ENCODE measurements around the gene MOSPD2.

Gene MOSPD2

GRCh38 chrX:14915596-14915995 lies 42.4 kb downstream of the MOSPD2 start:
- Histone ChIP-seq H2BK5ac (ENCODE audit: low read depth, low read length, poor library complexity, severe bottlenecking) (no peak overlapping the region), H4K8ac (ENCODE audit: low read length) (no peak overlapping the region), H3K79me1 (replicated peaks; ENCODE audit: low read length, poor library complexity, severe bottlenecking) (peaks cover 2% of the 10 kb centered on the region), H3K14ac (ENCODE audit: low read length in 2 of 2) (no peak overlapping the region), H2AK5ac (ENCODE audit: low read length, severe bottlenecking) (peak overlapping the region; percentile 81), H3K23ac (ENCODE audit: low read length in 2 of 2) (no peak overlapping the region), H3K27me3 (ENCODE audit: control insufficient read depth in 1 of 2, insufficient read depth in 1 of 2, low read length in 2 of 2) (no peaks in the 10 kb centered on the region), H2BK120ac (ENCODE audit: low read depth, low read length) (no peak overlapping the region), H2AFZ (ENCODE audit: low read depth, low read length) (no peak overlapping the region), H3K4me3 (ENCODE audit: insufficient read depth in 1 of 2, low read depth in 1 of 2, low read length in 2 of 2) (no peak overlapping the region), H3K36me3 (ENCODE audit: control insufficient read depth in 1 of 2, insufficient read depth in 2 of 2, low read depth in 1 of 2, low read length in 2 of 2) (peaks cover 0 to 58% of the 10 kb centered on the region in 2 experiments), H3K27ac (ENCODE audit: low read length, poor library complexity, severe bottlenecking) (peak overlapping the region; percentile 61), H3K4me2 (ENCODE audit: low read length, poor library complexity, severe bottlenecking) (no peak overlapping the region), H2BK12ac (ENCODE audit: low read length in 2 of 2) (no peak overlapping the region), H3K9me3 (ENCODE audit: control insufficient read depth, low read length) (no peaks in the 10 kb centered on the region), H3K4me1 (ENCODE audit: control insufficient read depth, insufficient read depth, low read depth, low read length) (peaks cover 2% of the 10 kb centered on the region), H3K9ac (ENCODE audit: low read length) (no peak overlapping the region), H3K4ac (ENCODE audit: low read depth in 1 of 2, low read length in 2 of 2) (no peak overlapping the region), H4K91ac (ENCODE audit: low read length) (no peak overlapping the region), H3K18ac (ENCODE audit: low read depth in 1 of 2, low read length in 2 of 2) (no peak overlapping the region), H2BK15ac (ENCODE audit: low read depth, poor library complexity, severe bottlenecking) (no peak overlapping the region)
- WGBS: 78% methylated on average over 1 of the region's 3 CpGs
- no peak for DNase-seq

GRCh38 chrX:14916017-14916674 lies 42.9 kb downstream of the MOSPD2 start:
- H3K18ac ChIP-seq (ENCODE audit: low read depth in 1 of 2, low read length in 2 of 2): peak overlapping the region in 1 of 2 experiments; percentile 24
- no peak overlapping the region for H4K91ac ChIP-seq (ENCODE audit: low read length)
- H3K4ac ChIP-seq (ENCODE audit: low read depth in 1 of 2, low read length in 2 of 2): no peak overlapping the region
- no peaks in the 10 kb centered on the region for H3K9me3 ChIP-seq (ENCODE audit: control insufficient read depth, low read length)
- no peak overlapping the region for H3K9ac ChIP-seq (ENCODE audit: low read length)
- no peak overlapping the region for H2AK5ac ChIP-seq (ENCODE audit: low read length, severe bottlenecking)
- peaks cover 2% of the 10 kb centered on the region for H3K4me1 ChIP-seq (ENCODE audit: control insufficient read depth, insufficient read depth, low read depth, low read length)
- no peak overlapping the region for H2AFZ ChIP-seq (ENCODE audit: low read depth, low read length)
- peak overlapping the region; percentile 32 for H3K27ac ChIP-seq (ENCODE audit: low read length, poor library complexity, severe bottlenecking)
- H2BK5ac ChIP-seq (ENCODE audit: low read depth, low read length, poor library complexity, severe bottlenecking): no peak overlapping the region
- H3K4me3 ChIP-seq (ENCODE audit: insufficient read depth in 1 of 2, low read depth in 1 of 2, low read length in 2 of 2): no peak overlapping the region
- H4K8ac ChIP-seq (ENCODE audit: low read length): no peak overlapping the region
- no peak overlapping the region for H2BK12ac ChIP-seq (ENCODE audit: low read length in 2 of 2)
- peak; percentile 22 for DNase-seq
- no peak overlapping the region for H3K14ac ChIP-seq (ENCODE audit: low read length in 2 of 2)
- H3K23ac ChIP-seq (ENCODE audit: low read length in 2 of 2): no peak overlapping the region
- no peak overlapping the region for H2BK15ac ChIP-seq (ENCODE audit: low read depth, poor library complexity, severe bottlenecking)
- H3K36me3 ChIP-seq (ENCODE audit: control insufficient read depth in 1 of 2, insufficient read depth in 2 of 2, low read depth in 1 of 2, low read length in 2 of 2): peaks cover 0 to 52% of the 10 kb centered on the region in 2 experiments
- no peaks in the 10 kb centered on the region for H3K27me3 ChIP-seq (ENCODE audit: control insufficient read depth in 1 of 2, insufficient read depth in 1 of 2, low read length in 2 of 2)
- H2BK120ac ChIP-seq (ENCODE audit: low read depth, low read length): no peak overlapping the region
- H3K4me2 ChIP-seq (ENCODE audit: low read length, poor library complexity, severe bottlenecking): no peak overlapping the region
- 0% methylated on average over 2 of the region's 3 CpGs for WGBS
- peaks cover 2% of the 10 kb centered on the region for H3K79me1 ChIP-seq (replicated peaks; ENCODE audit: low read length, poor library complexity, severe bottlenecking)

- H3K27me3 ChIP-seq (ENCODE audit: control insufficient read depth in 1 of 2, insufficient read depth in 1 of 2, low read length in 2 of 2): no peaks in the 10 kb centered on the region
- DNase-seq: no peak
- H2AFZ ChIP-seq (ENCODE audit: low read depth, low read length): no peak overlapping the region
- no peak overlapping the region for H3K4me3 ChIP-seq (ENCODE audit: insufficient read depth in 1 of 2, low read depth in 1 of 2, low read length in 2 of 2)
- no CpG with 5 or more reads among the region's 2 CpGs for WGBS
- no peak overlapping the region for H2AK5ac ChIP-seq (ENCODE audit: low read length, severe bottlenecking)
- H2BK5ac ChIP-seq (ENCODE audit: low read depth, low read length, poor library complexity, severe bottlenecking): no peak overlapping the region
- no peak overlapping the region for H3K18ac ChIP-seq (ENCODE audit: low read depth in 1 of 2, low read length in 2 of 2)
- H3K9me3 ChIP-seq (ENCODE audit: control insufficient read depth, low read length): no peaks in the 10 kb centered on the region
- peaks cover 0 to 36% of the 10 kb centered on the region in 2 experiments for H3K36me3 ChIP-seq (ENCODE audit: control insufficient read depth in 1 of 2, insufficient read depth in 2 of 2, low read depth in 1 of 2, low read length in 2 of 2)
- no peak overlapping the region for H3K4me2 ChIP-seq (ENCODE audit: low read length, poor library complexity, severe bottlenecking)
- H4K8ac ChIP-seq (ENCODE audit: low read length): no peak overlapping the region
- no peak overlapping the region for H3K9ac ChIP-seq (ENCODE audit: low read length)
- no peak overlapping the region for H4K91ac ChIP-seq (ENCODE audit: low read length)
- H3K14ac ChIP-seq (ENCODE audit: low read length in 2 of 2): no peak overlapping the region
- no peak overlapping the region for H2BK120ac ChIP-seq (ENCODE audit: low read depth, low read length)
- no peak overlapping the region for H3K23ac ChIP-seq (ENCODE audit: low read length in 2 of 2)
- H3K4me1 ChIP-seq (ENCODE audit: control insufficient read depth, insufficient read depth, low read depth, low read length): peaks cover 4% of the 10 kb centered on the region
- H3K27ac ChIP-seq (ENCODE audit: low read length, poor library complexity, severe bottlenecking): no peak overlapping the region
- H2BK12ac ChIP-seq (ENCODE audit: low read length in 2 of 2): no peak overlapping the region
- H3K79me1 ChIP-seq (replicated peaks; ENCODE audit: low read length, poor library complexity, severe bottlenecking): peaks cover 2% of the 10 kb centered on the region
- no peak overlapping the region for H3K4ac ChIP-seq (ENCODE audit: low read depth in 1 of 2, low read length in 2 of 2)
- H2BK15ac ChIP-seq (ENCODE audit: low read depth, poor library complexity, severe bottlenecking): no peak overlapping the region
Observed at GRCh38 chrX:14919407-14919806, 46.2 kb downstream of the MOSPD2 start.

- H2BK12ac ChIP-seq (ENCODE audit: low read length in 2 of 2): no peak overlapping the region
- no peak overlapping the region for H3K4me3 ChIP-seq (ENCODE audit: insufficient read depth in 1 of 2, low read depth in 1 of 2, low read length in 2 of 2)
- no peak overlapping the region for H3K9ac ChIP-seq (ENCODE audit: low read length)
- peaks cover 0 to 28% of the 10 kb centered on the region in 2 experiments for H3K36me3 ChIP-seq (ENCODE audit: control insufficient read depth in 1 of 2, insufficient read depth in 2 of 2, low read depth in 1 of 2, low read length in 2 of 2)
- no peak overlapping the region for H2AFZ ChIP-seq (ENCODE audit: low read depth, low read length)
- peak overlapping the region; percentile 43 for H3K27ac ChIP-seq (ENCODE audit: low read length, poor library complexity, severe bottlenecking)
- no peak overlapping the region for H2AK5ac ChIP-seq (ENCODE audit: low read length, severe bottlenecking)
- H3K79me1 ChIP-seq (replicated peaks; ENCODE audit: low read length, poor library complexity, severe bottlenecking): peaks cover 2% of the 10 kb centered on the region
- H4K91ac ChIP-seq (ENCODE audit: low read length): no peak overlapping the region
- DNase-seq: no peak
- no peak overlapping the region for H4K8ac ChIP-seq (ENCODE audit: low read length)
- no peak overlapping the region for H3K18ac ChIP-seq (ENCODE audit: low read depth in 1 of 2, low read length in 2 of 2)
- H3K4me1 ChIP-seq (ENCODE audit: control insufficient read depth, insufficient read depth, low read depth, low read length): peaks cover 4% of the 10 kb centered on the region
- H3K14ac ChIP-seq (ENCODE audit: low read length in 2 of 2): no peak overlapping the region
- H3K23ac ChIP-seq (ENCODE audit: low read length in 2 of 2): no peak overlapping the region
- H3K4me2 ChIP-seq (ENCODE audit: low read length, poor library complexity, severe bottlenecking): no peak overlapping the region
- WGBS: no CpG with 5 or more reads among the region's 2 CpGs
- no peak overlapping the region for H2BK120ac ChIP-seq (ENCODE audit: low read depth, low read length)
- H2BK15ac ChIP-seq (ENCODE audit: low read depth, poor library complexity, severe bottlenecking): no peak overlapping the region
- H3K27me3 ChIP-seq (ENCODE audit: control insufficient read depth in 1 of 2, insufficient read depth in 1 of 2, low read length in 2 of 2): no peaks in the 10 kb centered on the region
- no peak overlapping the region for H3K4ac ChIP-seq (ENCODE audit: low read depth in 1 of 2, low read length in 2 of 2)
- no peaks in the 10 kb centered on the region for H3K9me3 ChIP-seq (ENCODE audit: control insufficient read depth, low read length)
- H2BK5ac ChIP-seq (ENCODE audit: low read depth, low read length, poor library complexity, severe bottlenecking): no peak overlapping the region
Observed at GRCh38 chrX:14920196-14920595, 47.0 kb downstream of the MOSPD2 start.

Data from mesenchymal stem cell (in vitro differentiated cells and primary cell).